HG03442 (cell line): ENCODE data around the gene NXPH4.

Experiments
- ATAC-seq: cut with Tn5 transposase; IDR thresholded peaks from one replicate; pipeline ENCODE4 v1.9.1; 2021; ENCODE audit warnings: mild to moderate bottlenecking, moderate library complexity; ENCODE audit not compliant: unreplicated experiment

The NXPH4 gene

DNA sequence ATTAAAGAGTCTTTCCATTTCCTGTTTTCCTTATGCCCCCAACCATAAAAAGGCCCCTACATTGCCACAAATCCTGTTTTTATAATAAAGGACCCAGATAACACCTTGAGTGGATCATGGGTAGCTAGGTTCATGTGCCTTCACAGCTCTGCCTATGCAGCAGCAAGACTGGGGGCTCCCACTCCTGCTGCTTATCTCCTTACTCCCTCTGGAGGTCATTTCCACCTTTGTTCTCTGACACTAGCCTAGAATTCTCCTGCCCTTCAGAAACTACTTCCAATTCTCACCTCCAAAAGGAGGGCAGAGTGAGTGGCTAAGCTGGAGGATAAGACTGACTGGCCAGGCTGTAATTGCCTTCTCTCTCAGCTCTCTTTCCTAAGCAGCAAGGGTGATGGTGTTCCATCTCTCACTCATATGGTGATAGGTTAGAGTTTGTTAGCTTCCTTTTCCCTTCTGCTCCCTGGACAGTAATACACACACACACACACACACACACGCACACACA, 54.4 kb downstream of the NXPH4 start:
- ATAC-seq: no peak

DNA sequence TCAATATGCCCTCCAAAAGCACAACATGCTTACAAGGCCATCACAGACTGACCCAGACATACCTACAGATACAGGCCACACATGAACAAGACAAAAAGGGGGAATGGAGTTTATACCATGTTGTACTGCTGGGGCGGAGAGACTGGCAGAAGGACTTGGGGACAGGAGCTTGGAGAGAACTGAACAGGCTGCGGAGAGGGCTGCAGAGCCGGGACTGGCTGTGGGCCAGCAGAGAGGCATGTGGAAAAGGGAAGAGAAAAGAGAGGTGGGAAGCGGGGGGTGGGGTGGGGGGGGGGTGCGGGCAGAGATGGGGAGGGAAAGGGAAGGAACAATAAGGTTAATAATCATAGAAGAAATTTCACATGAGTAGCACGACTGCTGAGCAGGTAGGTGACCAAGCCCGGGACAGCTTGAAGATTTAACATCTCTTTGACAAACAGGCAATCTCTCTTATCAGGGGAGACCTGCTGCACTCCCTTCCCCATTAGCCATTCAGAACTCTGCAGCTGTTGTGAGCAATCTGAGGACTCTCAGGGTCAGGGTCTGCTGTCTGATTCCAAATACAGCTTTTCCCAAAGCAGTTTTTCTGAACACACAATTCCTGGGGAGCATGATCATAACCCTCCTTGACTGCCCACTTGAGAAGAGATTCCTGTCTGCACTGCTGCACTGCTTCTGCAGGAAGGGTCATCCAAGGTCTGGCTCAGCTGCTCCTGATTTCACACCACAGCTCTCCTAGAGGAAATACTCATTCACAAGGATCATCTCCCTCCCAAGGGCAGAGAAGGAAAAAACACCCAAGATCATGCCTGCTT, 56.0 kb downstream of the NXPH4 start:
- ATAC-seq: no peak

DNA sequence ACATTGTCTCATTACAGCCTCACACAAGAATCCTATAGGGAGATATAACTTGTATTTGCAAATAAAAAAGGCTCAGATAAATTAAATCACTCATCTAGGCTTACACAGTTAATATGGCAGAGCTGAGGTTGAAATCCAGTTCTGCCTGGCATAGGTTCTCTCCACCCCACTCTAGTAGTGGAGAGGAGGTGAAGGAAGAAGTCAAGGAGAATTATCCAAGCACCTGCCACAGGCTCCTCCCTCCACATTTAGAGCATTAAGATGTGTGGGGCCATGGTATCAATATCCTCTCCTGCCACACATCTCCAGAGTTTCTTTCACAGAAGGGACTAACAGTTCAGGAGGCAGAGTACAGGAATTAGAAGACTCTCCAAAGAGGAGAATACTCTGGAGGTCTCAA, 56.9 kb downstream of the NXPH4 start:
- ATAC-seq: no peak
